IPS-15b (cell line): ENCODE measurements around the gene TIMP3.

ENCODE experiments used
- H3K27me3 ChIP-seq: one replicate; pipeline ENCODE4 v1.6.1; 2013; ENCODE audit warnings: low read length; ENCODE audit not compliant: control insufficient read depth, insufficient read depth
- H3K36me3 ChIP-seq: one replicate; pipeline ENCODE4 v1.6.1; 2013; ENCODE audit warnings: low read length; ENCODE audit not compliant: control insufficient read depth, insufficient read depth
- H3K4me1 ChIP-seq: one replicate; pipeline ENCODE4 v1.6.1; 2013; ENCODE audit warnings: mild to moderate bottlenecking, low read length; ENCODE audit not compliant: control insufficient read depth, insufficient read depth
- H3K4me3 ChIP-seq: one replicate; pipeline ENCODE4 v1.5.1; 2013; ENCODE audit warnings: low read depth, low read length
- H3K9ac ChIP-seq: one replicate; pipeline ENCODE4 v1.6.1; 2013; ENCODE audit warnings: low read depth, mild to moderate bottlenecking, low read length
- H3K9me3 ChIP-seq: one replicate; pipeline ENCODE4 v1.6.1; 2013; ENCODE audit warnings: mild to moderate bottlenecking, low read length; ENCODE audit not compliant: control insufficient read depth, insufficient read depth

TIMP3 gene

GRCh38 chr22:32903507-32903906 is 102.0 kb downstream of the TIMP3 start:
- Histone ChIP-seq H3K36me3 (no peaks in the 10 kb centered on the region), H3K4me3 (no peak overlapping the region), H3K9ac (no peak overlapping the region)

DNA sequence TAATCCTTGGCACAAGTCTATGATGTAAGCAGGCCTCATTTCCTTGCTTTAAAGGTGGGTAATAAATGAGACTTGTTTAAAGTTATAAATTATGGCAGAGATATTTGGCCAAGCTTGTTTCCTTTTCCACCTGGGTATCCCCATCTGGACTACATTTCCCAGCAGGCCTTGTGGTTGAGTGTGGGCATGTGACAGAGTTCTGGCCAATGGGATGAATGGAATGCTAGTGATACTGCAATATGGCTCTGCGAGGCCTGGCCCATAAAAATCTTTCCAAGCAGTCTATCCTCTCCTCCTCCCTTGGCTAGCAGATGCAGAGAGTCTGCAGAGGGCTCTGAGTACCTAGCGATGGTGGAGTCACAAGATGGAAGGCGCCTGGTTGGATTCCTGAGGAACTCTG is 102.5 kb downstream of the TIMP3 start:
- H3K4me3 ChIP-seq, result no peak overlapping the region
- no peaks in the 10 kb centered on the region for H3K27me3 ChIP-seq

More at GRCh38 chr22:32903507-32903906, 102.0 kb downstream of the TIMP3 start:
- Histone ChIP-seq H3K4me1 (no peaks in the 10 kb centered on the region), H3K27me3 (no peaks in the 10 kb centered on the region), H3K9me3 (no peaks in the 10 kb centered on the region)

GRCh38 chr22:32905400-32905799 is 103.9 kb downstream of the TIMP3 start:
- no peaks in the 10 kb centered on the region for H3K9me3 ChIP-seq
- no peak overlapping the region for H3K4me3 ChIP-seq
- H3K9ac ChIP-seq, result no peak overlapping the region
- H3K27me3 ChIP-seq, result no peaks in the 10 kb centered on the region
- no peaks in the 10 kb centered on the region for H3K36me3 ChIP-seq
- no peaks in the 10 kb centered on the region for H3K4me1 ChIP-seq

More for the DNA sequence above, 102.5 kb downstream of the TIMP3 start:
- Histone ChIP-seq H3K9me3 (no peaks in the 10 kb centered on the region), H3K36me3 (no peaks in the 10 kb centered on the region), H3K4me1 (no peaks in the 10 kb centered on the region), H3K9ac (no peak overlapping the region)

DNA sequence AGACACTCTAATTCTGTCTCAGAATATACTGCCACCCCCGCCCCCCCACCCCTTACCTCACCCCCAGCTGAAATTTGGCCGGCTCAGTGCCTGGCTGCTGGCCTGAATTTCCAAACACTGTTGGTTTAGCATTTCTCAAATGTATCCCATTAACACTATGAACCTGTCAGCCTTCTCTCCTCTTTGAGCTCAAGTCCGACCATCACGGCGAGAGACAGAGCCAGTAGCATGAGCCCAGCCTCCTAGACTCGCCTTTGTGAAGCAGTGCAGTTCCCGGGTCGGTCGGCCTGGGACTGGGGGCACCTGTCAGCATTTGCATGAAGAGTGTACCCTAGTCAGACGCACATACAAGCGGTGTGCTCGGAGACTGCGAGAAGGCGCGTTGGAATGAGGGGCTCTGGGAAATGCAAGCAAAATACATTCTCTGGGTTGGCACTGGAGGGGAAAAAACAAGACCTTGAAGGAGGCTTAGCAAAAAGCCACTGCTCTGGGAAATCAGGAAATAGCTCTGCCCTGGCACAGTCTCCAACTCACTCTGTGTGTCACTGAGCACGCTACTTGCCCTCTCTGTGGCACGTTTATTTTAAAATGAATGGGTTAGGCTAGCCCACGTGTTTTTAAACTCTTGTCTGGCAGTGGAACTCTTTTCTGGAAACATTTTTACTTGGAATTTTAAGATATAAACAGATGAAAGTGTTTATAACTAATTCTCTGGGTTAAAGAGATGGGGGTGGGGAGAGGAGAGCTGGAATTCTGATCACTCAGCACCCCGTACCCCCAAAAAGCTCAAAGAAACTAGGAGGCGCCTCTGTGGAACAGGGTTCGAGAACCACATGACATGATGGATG is 108.3 kb downstream of the TIMP3 start:
- Histone ChIP-seq H3K9ac (no peak overlapping the region), H3K4me3 (no peak overlapping the region), H3K9me3 (no peaks in the 10 kb centered on the region), H3K36me3 (no peaks in the 10 kb centered on the region), H3K4me1 (no peaks in the 10 kb centered on the region), H3K27me3 (no peaks in the 10 kb centered on the region)

- H3K27me3 ChIP-seq, result no peaks in the 10 kb centered on the region
- H3K4me1 ChIP-seq, result no peaks in the 10 kb centered on the region
- no peak overlapping the region for H3K9ac ChIP-seq
- no peak overlapping the region for H3K4me3 ChIP-seq
- no peaks in the 10 kb centered on the region for H3K9me3 ChIP-seq
- H3K36me3 ChIP-seq, result no peaks in the 10 kb centered on the region
These were observed 108.9 kb downstream of the TIMP3 start for GRCh38 chr22:32910429-32910772.

DNA sequence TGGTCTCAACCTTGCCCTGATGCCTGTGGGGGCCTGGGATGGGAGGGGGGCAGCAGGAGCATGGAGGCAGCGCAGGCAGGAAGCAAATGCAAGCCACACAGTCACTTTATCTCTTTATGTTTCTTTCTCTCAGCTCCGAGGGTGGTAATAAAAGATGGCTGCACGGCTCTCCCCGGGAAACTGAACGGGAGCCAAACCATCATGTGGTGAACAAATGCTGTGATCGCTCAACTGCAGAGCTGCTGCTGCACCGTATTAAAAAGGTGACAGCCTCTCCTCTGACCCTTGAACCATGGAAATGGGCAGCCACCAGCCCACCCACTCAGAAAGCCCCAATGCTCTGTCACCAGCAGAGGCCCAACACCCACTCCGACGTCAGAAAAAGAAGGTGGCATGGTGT is 110.0 kb downstream of the TIMP3 start:
- no peaks in the 10 kb centered on the region for H3K36me3 ChIP-seq
- no peaks in the 10 kb centered on the region for H3K9me3 ChIP-seq
- no peaks in the 10 kb centered on the region for H3K27me3 ChIP-seq
- no peak overlapping the region for H3K9ac ChIP-seq
- no peaks in the 10 kb centered on the region for H3K4me1 ChIP-seq
- no peak overlapping the region for H3K4me3 ChIP-seq
